ENCODE results near the gene BASP1. TPM values are rescaled to one million over a fixed set of nuclear protein-coding genes. Genes with fewer than 3 reads are reported as not detected.

BASP1 gene
- total and polyA plus RNA-seq, 10 of the 15 experiments (the other 5 are each of a cell fraction or from before 2014, with no cell fraction given): 27.3 to 190 (median 102) TPM

DNA sequence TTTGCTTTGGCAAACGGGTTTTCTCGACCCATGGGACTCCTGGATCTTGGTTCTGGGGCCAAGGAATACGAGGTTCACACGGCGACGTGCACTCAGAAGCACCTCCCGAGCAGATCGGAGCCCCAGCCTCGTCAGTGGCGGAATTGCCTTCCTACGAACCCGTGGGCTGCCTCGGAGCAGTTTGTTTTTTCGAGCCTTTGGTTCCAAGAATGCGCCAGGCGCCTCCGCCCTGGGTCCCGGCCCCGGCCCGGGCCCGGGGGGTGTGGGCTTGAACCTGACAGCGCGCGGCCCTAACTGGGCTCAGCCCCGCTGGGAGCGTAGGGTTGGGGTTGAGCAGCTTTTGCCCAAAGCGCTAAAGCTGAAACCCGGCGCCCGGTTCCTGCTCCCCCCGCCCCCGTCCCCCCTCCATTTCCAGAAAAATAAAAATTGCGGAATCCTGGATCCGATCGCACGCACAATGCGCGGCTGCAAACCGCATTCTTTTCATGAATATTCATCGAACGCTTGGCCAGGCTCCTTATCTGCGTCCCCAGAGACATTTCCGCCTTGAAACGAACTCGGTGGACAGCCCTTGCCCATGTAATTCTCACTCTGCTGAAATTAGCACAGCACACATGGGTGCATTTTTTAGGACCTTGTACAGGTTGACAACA lies 1.0 kb downstream of the BASP1 start:
- WGBS (ENCODE audit: insufficient coverage, insufficient replicate concordance, low lambda C conversion rate, missing lambda C conversion rate): 2% methylated on average over 38 of the region's 45 CpGs
- intact Hi-C loops (cut with micrococcal nuclease; ENCODE audit: unreplicated experiment) (loop anchor here (1.0 to 10.0 kb wide), 5 partner anchors 60 to 696 kb away; no protein-coding TSS in a partner anchor), in situ Hi-C loops (cut with MboI) (loop anchor here (5.0 to 10.0 kb wide), 2 partner anchors 896 to 1089 kb away; no protein-coding TSS in a partner anchor)
- POLR2A ChIA-PET: interaction anchor here (1.0 kb wide), 1 partner anchor 64 kb away, joined by 3 read pairs; no protein-coding TSS in a partner anchor
- DNase-seq (ENCODE audit: low read depth, low spot score) (no peak), ATAC-seq (peak; percentile 26), FAIRE-seq (no peak)
- CTCF ChIA-PET: no interaction called here
- no peaks in the 10 kb centered on the region for H4K20me1 ChIP-seq (ENCODE audit: control insufficient read depth, insufficient read depth)
- no TSS peak for BruUV-seq (replicated peaks)
- H3K36me3 ChIP-seq (ENCODE audit: control insufficient read depth in 2 of 2, insufficient read depth in 2 of 2, low read length in 1 of 2): no peaks in the 10 kb centered on the region
- 0 out of 2 replicates have a peak, but pooled peaks have one; percentile 6 for TF ChIP-seq PAX5 (IDR thresholded peaks at IDR 0.05; ENCODE audit: borderline replicate concordance, low read depth, low read length)
- peak; percentile 37 for TF ChIP-seq MEF2B (IDR thresholded peaks at IDR 0.05; ENCODE audit: partially characterized antibody, poor library complexity, severe bottlenecking)
- no peak for TF ChIP-seq ZNF274 (IDR thresholded peaks at IDR 0.05; ENCODE audit: insufficient read depth, insufficient read length)
- no peak for TF ChIP-seq FOXM1 (IDR thresholded peaks at IDR 0.05; ENCODE audit: low read depth, low read length)
- peak; percentile 10; the same call in 1 of the 2 replicates for TF ChIP-seq POLR2A (IDR thresholded peaks at IDR 0.05; ENCODE audit: low read depth, low read length)
- peak; percentile 19; the same call in 1 of the 2 replicates for TF ChIP-seq POLR2AphosphoS5 (IDR thresholded peaks at IDR 0.05; ENCODE audit: low read length)
- peak; percentile 87; the same call in 1 of the 3 replicates for TF ChIP-seq POU2F2 (IDR thresholded peaks at IDR 0.05; ENCODE audit: borderline replicate concordance, low read depth, low read length)
- peak; percentile 49 for TF ChIP-seq RUNX3 (IDR thresholded peaks at IDR 0.05; ENCODE audit: low read length)
- H3K9me3 ChIP-seq (replicated peaks; ENCODE audit: control insufficient read depth, insufficient read depth, low read length): no peaks in the 10 kb centered on the region
- RAD21 ChIA-PET (ENCODE audit: unreplicated experiment): interaction anchor here (1.2 to 5.5 kb wide), 8 partner anchors 10 to 1086 kb away, joined by 3 to 123 read pairs (median 34); no protein-coding TSS in a partner anchor
- H3K9ac ChIP-seq (ENCODE audit: control insufficient read depth, insufficient read depth, low read length): peak overlapping the region; percentile 82
- no peaks in the 10 kb centered on the region for H3K27me3 ChIP-seq (replicated peaks in 1 of 2; ENCODE audit: control insufficient read depth in 2 of 2, insufficient read depth in 2 of 2, low read length in 1 of 2)
- peak overlapping the region; percentile 85 for H3K4me3 ChIP-seq
- SMC1A ChIA-PET (ENCODE audit: uncharacterized antibody, unreplicated experiment): interaction anchor here (1.5 to 3.5 kb wide), 2 partner anchors 33 to 63 kb away, joined by 3 to 27 read pairs; no protein-coding TSS in a partner anchor
- H3K4me1 ChIP-seq (ENCODE audit: control insufficient read depth, insufficient read depth, low read length): peaks cover 13% of the 10 kb centered on the region
- peaks cover 57% of the 10 kb centered on the region for H3K79me2 ChIP-seq (ENCODE audit: control insufficient read depth, insufficient read depth, low read length)
- peak overlapping the region; percentile 78 for H3K4me2 ChIP-seq (ENCODE audit: control insufficient read depth, insufficient read depth)
- H3K27ac ChIP-seq (ENCODE audit: control insufficient read depth, insufficient read depth): peak overlapping the region; percentile 41
- H2AFZ ChIP-seq (ENCODE audit: control insufficient read depth, low read depth, low read length): peak overlapping the region; percentile 52
